Measurements from ENCODE around the gene CPNE6. TPM values are rescaled to one million over a fixed set of nuclear protein-coding genes. Genes with fewer than 3 reads are reported as not detected.

Gene CPNE6
- total and polyA plus RNA-seq, 2 donors = 0.58 to 1.9 TPM

DNA sequence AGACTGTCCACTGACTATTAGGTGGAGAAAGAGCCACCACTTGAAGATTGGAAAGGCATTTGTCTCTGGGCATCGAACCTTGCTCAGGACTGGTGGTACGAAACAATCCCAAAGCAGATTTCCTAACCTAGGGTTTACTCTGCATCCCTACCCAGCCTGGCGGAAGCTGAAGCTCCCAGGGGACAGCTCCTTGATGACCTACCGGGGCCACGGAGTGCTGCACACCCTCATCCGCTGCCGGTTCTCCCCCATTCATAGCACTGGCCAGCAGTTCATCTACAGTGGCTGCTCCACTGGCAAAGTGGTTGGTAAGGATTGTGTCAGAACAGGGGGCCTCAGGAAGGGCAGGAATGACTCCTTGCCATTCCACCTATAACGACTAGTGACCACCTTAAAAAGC, 49.8 kb downstream of the CPNE6 start:
- Histone ChIP-seq H3K36me3 (ENCODE audit: insufficient read depth) (peaks cover 5% of the 10 kb centered on the region), H3K4me3 (ENCODE audit: low read depth, low read length) (no peak overlapping the region), H3K4me1 (ENCODE audit: insufficient read depth) (no peaks in the 10 kb centered on the region), H3K27ac (ENCODE audit: low read depth) (no peak overlapping the region)
- WGBS = 95% methylated on average over 8 of the region's 8 CpGs
- no peak for DNase-seq (ENCODE audit: extremely low spot score)

DNA sequence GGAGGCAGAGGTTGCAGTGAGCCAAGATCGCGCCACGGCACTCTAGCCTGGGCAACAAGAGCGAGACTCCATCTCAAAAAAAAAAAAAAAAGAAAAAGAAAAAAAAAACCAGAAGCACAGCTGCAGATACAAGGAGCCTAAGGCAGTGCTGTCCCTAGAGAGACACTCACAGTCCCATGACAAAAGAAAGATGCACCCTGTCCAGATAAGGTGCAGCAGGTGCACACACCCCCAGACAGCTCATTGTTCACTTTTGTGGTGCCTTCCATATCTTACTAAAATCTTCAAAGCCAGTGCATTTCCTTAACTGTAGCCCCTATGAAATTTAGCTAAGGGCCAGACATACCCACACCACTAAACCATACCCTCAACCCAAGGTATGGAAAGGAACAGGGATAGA, 51.1 kb downstream of the CPNE6 start:
- Histone ChIP-seq H3K4me1 (ENCODE audit: insufficient read depth) (no peaks in the 10 kb centered on the region), H3K36me3 (ENCODE audit: insufficient read depth) (peaks cover 2% of the 10 kb centered on the region), H3K27ac (ENCODE audit: low read depth) (no peak overlapping the region), H3K4me3 (ENCODE audit: low read depth, low read length) (no peak overlapping the region)
- 95% methylated on average over 4 of the region's 4 CpGs for WGBS
- no peak for DNase-seq (ENCODE audit: extremely low spot score)

DNA sequence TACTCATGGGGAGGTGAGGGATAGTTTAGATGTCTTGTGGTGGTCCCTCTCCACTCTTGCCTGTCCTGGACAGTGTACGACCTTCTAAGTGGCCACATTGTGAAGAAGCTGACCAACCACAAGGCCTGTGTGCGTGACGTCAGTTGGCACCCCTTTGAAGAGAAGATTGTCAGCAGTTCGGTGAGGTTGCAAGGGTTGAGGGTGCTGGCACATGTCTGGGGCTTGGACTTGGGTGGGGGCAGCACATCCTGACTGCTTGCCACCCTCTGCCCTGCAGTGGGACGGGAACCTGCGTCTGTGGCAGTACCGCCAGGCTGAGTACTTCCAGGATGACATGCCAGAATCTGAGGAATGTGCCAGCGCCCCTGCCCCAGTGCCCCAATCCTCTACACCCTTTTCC, 51.5 kb downstream of the CPNE6 start:
- Histone ChIP-seq H3K4me1 (ENCODE audit: insufficient read depth) (no peaks in the 10 kb centered on the region), H3K36me3 (ENCODE audit: insufficient read depth) (peaks cover 2% of the 10 kb centered on the region), H3K27ac (ENCODE audit: low read depth) (no peak overlapping the region), H3K4me3 (ENCODE audit: low read depth, low read length) (no peak overlapping the region)
- 93% methylated on average over 8 of the region's 8 CpGs for WGBS
- no peak for DNase-seq (ENCODE audit: extremely low spot score)

DNA sequence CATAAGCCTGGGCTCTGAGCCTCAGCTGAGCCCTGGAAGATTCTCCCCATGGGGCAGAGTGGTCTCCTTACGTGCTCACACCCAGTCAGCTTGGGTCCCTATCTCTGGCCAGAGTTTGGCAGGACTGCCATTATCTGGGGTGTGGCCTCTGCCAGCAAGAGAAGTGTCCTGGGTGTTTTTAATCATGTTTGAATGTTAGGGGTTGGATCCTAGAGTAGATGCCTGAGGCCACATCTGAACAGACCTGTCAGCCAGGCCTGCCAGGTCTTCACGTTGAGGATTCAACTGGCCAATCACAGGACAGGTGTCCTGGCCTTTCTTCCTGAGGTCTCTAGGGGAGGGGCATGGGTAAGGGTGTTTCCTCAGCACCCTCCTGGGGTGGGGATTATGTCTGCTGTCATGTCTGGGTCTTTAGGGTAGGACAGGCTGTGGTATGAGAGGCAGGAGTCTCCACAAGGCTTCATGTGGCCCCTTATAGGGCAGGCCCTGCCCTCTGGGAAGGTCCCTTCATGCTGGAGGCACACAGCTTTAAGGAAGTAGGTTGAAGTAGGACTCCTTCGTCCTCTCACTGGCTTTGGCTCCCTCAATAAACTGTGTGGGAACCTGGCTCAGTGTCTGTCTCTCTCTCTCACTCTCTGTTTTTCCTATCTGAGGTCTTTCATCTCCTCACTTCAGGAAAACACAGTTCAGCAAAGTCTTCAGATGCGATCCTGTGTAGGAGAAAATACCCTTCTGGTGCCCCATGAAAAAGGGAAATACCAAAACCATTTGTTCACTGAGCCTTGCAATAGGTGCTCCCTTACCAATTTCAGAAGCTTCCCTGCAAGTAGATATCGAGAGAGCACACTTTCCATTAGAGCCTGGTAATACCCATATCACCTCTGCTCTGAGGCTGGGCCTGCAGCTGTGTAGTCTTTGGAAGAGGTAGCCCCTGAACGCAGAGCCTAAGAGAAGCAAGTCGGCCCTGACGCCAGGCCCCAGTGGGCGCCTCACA, 52.4 kb downstream of the CPNE6 start:
- WGBS = 84% methylated on average over 9 of the region's 9 CpGs
- H3K27ac ChIP-seq (ENCODE audit: low read depth) = no peak overlapping the region
- no peak overlapping the region for H3K4me3 ChIP-seq (ENCODE audit: low read depth, low read length)
- no peak for DNase-seq (ENCODE audit: extremely low spot score)
- peaks cover 2% of the 10 kb centered on the region for H3K36me3 ChIP-seq (ENCODE audit: insufficient read depth)
- H3K4me1 ChIP-seq (ENCODE audit: insufficient read depth) = no peaks in the 10 kb centered on the region

DNA sequence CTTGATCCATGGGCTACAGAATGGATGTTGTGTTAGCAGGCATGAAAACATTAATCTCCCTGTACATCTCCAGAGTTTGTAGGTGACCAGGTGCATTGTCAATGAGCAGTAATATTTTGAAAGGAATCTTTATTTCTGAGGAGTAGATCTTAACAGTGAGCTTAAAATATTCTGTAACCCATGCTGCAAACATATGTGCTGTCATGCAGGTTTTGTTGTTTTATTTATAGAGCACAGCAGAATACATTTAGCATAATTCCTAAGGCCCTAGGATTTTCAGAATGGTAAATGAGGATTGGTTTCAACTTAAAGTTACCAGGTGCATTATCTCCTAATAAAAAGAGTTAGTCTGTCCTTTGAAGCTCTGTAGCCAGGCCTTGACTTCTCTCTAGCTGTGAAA, 55.6 kb downstream of the CPNE6 start:
- Histone ChIP-seq H3K4me1 (ENCODE audit: insufficient read depth) (no peaks in the 10 kb centered on the region), H3K36me3 (ENCODE audit: insufficient read depth) (peaks cover 2% of the 10 kb centered on the region), H3K4me3 (ENCODE audit: low read depth, low read length) (no peak overlapping the region), H3K27ac (ENCODE audit: low read depth) (no peak overlapping the region)
- no peak for DNase-seq (ENCODE audit: extremely low spot score)

DNA sequence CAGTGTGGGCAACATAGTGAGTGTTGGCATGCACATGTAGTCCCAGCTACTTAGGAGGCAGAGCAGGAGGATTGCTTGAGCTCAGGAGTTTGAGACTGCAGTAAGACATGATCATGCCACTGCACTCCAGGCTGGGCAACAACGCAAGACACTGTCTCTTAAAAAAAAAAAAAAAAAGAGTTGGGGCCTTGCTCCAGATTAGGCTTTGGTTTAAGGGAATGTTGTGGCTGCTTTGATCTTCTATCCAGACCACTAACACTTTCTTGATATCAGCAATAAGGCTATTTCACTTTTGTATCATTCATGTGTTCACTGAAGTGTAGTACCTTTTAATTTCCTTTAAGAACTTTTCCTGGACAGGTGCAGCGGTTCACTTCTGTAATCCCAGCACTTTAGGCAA, 56.3 kb downstream of the CPNE6 start:
- Histone ChIP-seq H3K4me3 (ENCODE audit: low read depth, low read length) (no peak overlapping the region), H3K36me3 (ENCODE audit: insufficient read depth) (peaks cover 2% of the 10 kb centered on the region), H3K4me1 (ENCODE audit: insufficient read depth) (no peaks in the 10 kb centered on the region), H3K27ac (ENCODE audit: low read depth) (no peak overlapping the region)
- WGBS = 89% methylated on average over 2 of the region's 2 CpGs
- no peak for DNase-seq (ENCODE audit: extremely low spot score)

Other genes with a start within 250 kb of the CPNE6 start
- gene DHRS4, start 117.8 kb upstream of the CPNE6 start, total RNA-seq = 25.9 TPM
- gene DHRS4, start 117.8 kb upstream of the CPNE6 start, polyA plus RNA-seq = 53.1 TPM
- gene DHRS4L2, start 82.6 kb upstream of the CPNE6 start, total RNA-seq = 9.7 TPM
- gene DHRS4L2, start 82.6 kb upstream of the CPNE6 start, polyA plus RNA-seq = 30.7 TPM
- gene CARMIL3, start 19.6 kb upstream of the CPNE6 start, total RNA-seq = 1.5 TPM
- gene CARMIL3, start 19.6 kb upstream of the CPNE6 start, polyA plus RNA-seq = 0.33 TPM
- 5.3 TPM for gene PCK2, start 22.7 kb downstream of the CPNE6 start, total RNA-seq
- gene PCK2, start 22.7 kb downstream of the CPNE6 start, polyA plus RNA-seq = 23.7 TPM
- gene DCAF11, start 43.2 kb downstream of the CPNE6 start, total RNA-seq = 34.0 TPM
- 52.5 TPM for gene DCAF11, start 43.2 kb downstream of the CPNE6 start, polyA plus RNA-seq
- 0.85 TPM for gene NRL, start 43.4 kb downstream of the CPNE6 start, total RNA-seq
- 2.9 TPM for gene NRL, start 43.4 kb downstream of the CPNE6 start, polyA plus RNA-seq
- 4.2 TPM for gene FITM1, start 59.1 kb downstream of the CPNE6 start, total RNA-seq
- 0.81 TPM for gene FITM1, start 59.1 kb downstream of the CPNE6 start, polyA plus RNA-seq
- 78.0 TPM for gene PSME1, start 64.6 kb downstream of the CPNE6 start, total RNA-seq
- 214 TPM for gene PSME1, start 64.6 kb downstream of the CPNE6 start, polyA plus RNA-seq
- gene EMC9, start 70.0 kb downstream of the CPNE6 start, total RNA-seq = 5.0 TPM
- gene EMC9, start 70.0 kb downstream of the CPNE6 start, polyA plus RNA-seq = 24.4 TPM
- gene PSME2, start 75.0 kb downstream of the CPNE6 start, total RNA-seq = 67.9 TPM
- 97.7 TPM for gene PSME2, start 75.0 kb downstream of the CPNE6 start, polyA plus RNA-seq
- gene RNF31, start 75.9 kb downstream of the CPNE6 start, total RNA-seq = 30.8 TPM
- 45.8 TPM for gene RNF31, start 75.9 kb downstream of the CPNE6 start, polyA plus RNA-seq
- 56.8 TPM for gene IRF9, start 89.7 kb downstream of the CPNE6 start, total RNA-seq
- gene IRF9, start 89.7 kb downstream of the CPNE6 start, polyA plus RNA-seq = 106 TPM
- 5.8 TPM for gene REC8, start 100.5 kb downstream of the CPNE6 start, total RNA-seq
- 8.5 TPM for gene REC8, start 100.5 kb downstream of the CPNE6 start, polyA plus RNA-seq
- 9.8 TPM for gene IPO4, start 117.3 kb downstream of the CPNE6 start, total RNA-seq
- 24.3 TPM for gene IPO4, start 117.3 kb downstream of the CPNE6 start, polyA plus RNA-seq
- gene TM9SF1, start 123.9 kb downstream of the CPNE6 start, total RNA-seq = 30.4 TPM
- 48.1 TPM for gene TM9SF1, start 123.9 kb downstream of the CPNE6 start, polyA plus RNA-seq
- 0.26 TPM for gene TSSK4, start 134.1 kb downstream of the CPNE6 start, total RNA-seq
- 0.11 TPM for gene TSSK4, start 134.1 kb downstream of the CPNE6 start, polyA plus RNA-seq
- gene CHMP4A, start 141.9 kb downstream of the CPNE6 start, total RNA-seq = 22.5 TPM
- 111 TPM for gene CHMP4A, start 141.9 kb downstream of the CPNE6 start, polyA plus RNA-seq
- 15.1 TPM for gene MDP1, start 144.5 kb downstream of the CPNE6 start, total RNA-seq
- 29.1 TPM for gene MDP1, start 144.5 kb downstream of the CPNE6 start, polyA plus RNA-seq
- 73.8 TPM for gene NEDD8, start 160.8 kb downstream of the CPNE6 start, total RNA-seq
- gene NEDD8, start 160.8 kb downstream of the CPNE6 start, polyA plus RNA-seq = 220 TPM
- gene GMPR2, start 161.4 kb downstream of the CPNE6 start, total RNA-seq = 44.9 TPM
- gene GMPR2, start 161.4 kb downstream of the CPNE6 start, polyA plus RNA-seq = 63.1 TPM
- 35.1 TPM for gene TINF2, start 171.1 kb downstream of the CPNE6 start, total RNA-seq
- 68.7 TPM for gene TINF2, start 171.1 kb downstream of the CPNE6 start, polyA plus RNA-seq
- 1.2 TPM for gene TGM1, start 191.6 kb downstream of the CPNE6 start, total RNA-seq
- gene TGM1, start 191.6 kb downstream of the CPNE6 start, polyA plus RNA-seq = 0.65 TPM
- gene RABGGTA, start 200.0 kb downstream of the CPNE6 start, total RNA-seq = 9.5 TPM
- gene RABGGTA, start 200.0 kb downstream of the CPNE6 start, polyA plus RNA-seq = 23.4 TPM
- 10.4 TPM for gene DHRS1, start 228.2 kb downstream of the CPNE6 start, total RNA-seq
- 33.4 TPM for gene DHRS1, start 228.2 kb downstream of the CPNE6 start, polyA plus RNA-seq
- gene NOP9, start 228.3 kb downstream of the CPNE6 start, total RNA-seq = 12.8 TPM
- gene NOP9, start 228.3 kb downstream of the CPNE6 start, polyA plus RNA-seq = 18.0 TPM
- gene CIDEB, start 236.4 kb downstream of the CPNE6 start, total RNA-seq = 7.3 TPM
- gene CIDEB, start 236.4 kb downstream of the CPNE6 start, polyA plus RNA-seq = 12.8 TPM
- 4.0 TPM for gene LTB4R2, start 238.6 kb downstream of the CPNE6 start, total RNA-seq
- gene LTB4R2, start 238.6 kb downstream of the CPNE6 start, polyA plus RNA-seq = 2.8 TPM
- gene LTB4R, start 239.9 kb downstream of the CPNE6 start, total RNA-seq = 2.3 TPM
- 6.0 TPM for gene LTB4R, start 239.9 kb downstream of the CPNE6 start, polyA plus RNA-seq